Stimulated activated CD4-positive, alpha-beta T cell treated with anti-CD3 and anti-CD28 coated beads, TNF-alpha, amount 100 ng/mL, for 4 hours (primary cell): ENCODE results near the gene PMM1.
A peak's percentile ranks its signal among the peaks of the same experiment; 100 is the strongest.

Experiments used
- DNase-seq, 3 experiments: peaks; one replicate each; pipeline ENCODE4 v3.0.0-alpha.2; 2020; ENCODE audit warnings: low read depth in 3 of 3

The PMM1 gene

DNA sequence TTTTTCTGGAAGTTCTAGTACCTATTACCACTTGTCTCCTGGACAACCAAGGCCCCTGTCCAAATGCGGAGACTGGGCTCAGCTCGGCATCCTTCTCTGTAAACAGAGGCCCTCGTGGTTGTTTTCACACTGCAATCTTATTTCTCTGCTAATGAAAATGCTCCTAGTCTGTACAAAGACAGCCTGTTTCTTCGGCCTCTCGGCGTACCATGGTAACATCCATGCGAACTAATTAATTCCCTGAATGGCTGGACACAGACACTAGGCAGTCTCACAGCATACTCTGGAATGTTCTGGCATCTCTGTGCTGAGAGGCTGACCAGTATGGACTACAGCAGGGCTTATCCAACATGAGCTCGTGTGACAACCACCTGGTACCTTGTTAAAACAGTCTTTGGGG lies 51.1 kb downstream of the PMM1 start:
- no peak for DNase-seq

DNA sequence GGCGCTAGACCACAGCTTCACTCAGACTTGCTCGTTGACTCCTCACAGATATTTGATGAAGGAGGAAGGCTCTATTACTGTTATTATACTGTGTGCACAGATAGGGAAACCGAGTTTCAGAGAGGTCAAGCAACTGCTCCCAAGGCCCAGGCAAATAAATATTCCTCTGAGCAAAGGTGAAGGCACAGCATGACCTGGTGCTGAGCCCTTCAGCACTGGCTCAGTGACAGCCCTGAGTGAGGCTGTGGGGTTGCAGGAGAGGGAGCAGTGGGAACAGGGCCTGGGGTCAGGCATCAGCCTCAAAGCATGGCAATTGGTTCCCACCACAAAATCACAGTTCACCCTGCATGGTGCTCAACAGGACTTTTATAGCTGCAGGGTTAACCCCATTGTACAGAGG lies 52.4 kb downstream of the PMM1 start:
- no peak for DNase-seq

DNA sequence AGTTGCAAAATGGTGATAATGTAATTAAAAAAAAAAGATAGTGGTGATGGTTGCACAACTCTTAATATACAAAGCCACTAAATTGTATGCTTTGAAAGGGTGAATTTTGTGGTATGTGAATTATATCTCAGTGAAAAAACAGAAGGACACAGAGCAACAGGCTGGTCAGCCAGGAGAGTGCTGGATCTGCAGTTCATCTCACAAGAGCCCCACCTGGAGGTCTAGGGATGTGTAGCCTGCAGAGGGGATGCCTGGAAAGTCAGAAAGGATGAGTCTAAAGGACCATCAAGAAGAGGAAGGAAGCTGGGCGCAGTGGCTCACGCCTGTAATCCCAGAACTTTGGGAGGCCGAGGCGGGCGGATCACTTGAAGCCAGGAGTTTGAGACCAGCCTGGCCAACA lies 54.4 kb downstream of the PMM1 start:
- no peak for DNase-seq

DNA sequence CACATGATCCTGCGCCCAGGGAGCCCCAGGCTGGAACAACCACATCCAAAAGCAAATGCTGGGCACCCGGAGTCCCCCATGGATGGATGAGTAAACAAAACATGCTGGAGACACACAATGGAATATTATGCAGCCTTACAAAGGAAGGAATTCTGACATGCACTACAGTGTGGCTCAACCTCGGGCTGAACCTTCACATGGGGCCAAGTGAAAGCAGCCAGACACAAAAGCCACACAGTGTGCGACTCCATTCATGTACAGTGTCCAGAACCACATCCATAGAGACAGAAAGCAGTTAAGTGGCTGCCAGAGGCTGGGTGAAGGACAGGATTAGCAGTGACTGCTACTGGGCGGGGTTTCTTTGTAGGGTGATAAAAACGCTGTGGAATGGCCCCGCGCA lies 55.4 kb downstream of the PMM1 start:
- no peak for DNase-seq

DNA sequence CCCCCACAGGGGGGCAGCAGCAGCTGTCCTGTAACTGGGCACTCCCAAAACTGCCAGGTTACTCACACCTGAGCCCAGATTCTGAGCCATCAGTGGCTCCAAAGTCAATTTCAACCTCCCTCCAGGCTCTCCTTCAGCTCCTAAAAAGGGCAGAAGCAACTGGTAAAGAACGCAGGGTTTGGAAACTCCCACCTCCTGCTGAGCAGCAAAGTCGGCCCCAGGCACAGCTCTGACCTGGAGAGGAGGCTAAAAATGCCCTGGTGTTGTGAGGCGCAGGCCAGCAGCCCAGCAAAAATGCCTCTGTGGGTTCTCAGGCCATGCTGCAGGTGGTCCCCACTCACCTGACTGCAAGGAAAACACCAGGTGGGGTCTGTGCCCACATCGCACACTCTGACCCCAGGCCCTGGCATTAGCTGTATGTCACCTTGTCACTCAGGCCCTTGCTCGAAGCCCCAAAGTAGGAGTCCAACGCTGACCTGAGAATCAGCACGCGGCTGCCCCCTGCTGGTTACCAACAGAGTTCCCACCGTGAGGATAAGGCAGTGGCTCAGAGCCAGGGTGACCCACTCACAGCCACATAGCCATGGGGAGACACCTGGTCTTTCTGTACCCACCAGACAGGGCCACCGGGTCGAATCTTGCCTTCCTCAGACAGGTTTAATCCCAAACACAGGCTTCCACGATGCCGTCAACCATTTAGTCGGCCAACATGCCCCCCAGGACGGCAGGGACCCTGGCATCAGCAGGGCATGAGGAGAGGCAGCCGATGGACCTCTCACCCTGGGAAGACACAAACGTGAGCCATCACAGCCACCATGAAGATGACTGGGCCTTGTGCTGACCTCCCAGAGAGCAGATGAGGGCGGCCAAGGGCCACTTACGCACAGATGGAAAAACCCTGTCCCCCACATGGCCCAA lies 56.5 kb downstream of the PMM1 start:
- peak; percentile 28 to 45 (median 36) for DNase-seq

DNA sequence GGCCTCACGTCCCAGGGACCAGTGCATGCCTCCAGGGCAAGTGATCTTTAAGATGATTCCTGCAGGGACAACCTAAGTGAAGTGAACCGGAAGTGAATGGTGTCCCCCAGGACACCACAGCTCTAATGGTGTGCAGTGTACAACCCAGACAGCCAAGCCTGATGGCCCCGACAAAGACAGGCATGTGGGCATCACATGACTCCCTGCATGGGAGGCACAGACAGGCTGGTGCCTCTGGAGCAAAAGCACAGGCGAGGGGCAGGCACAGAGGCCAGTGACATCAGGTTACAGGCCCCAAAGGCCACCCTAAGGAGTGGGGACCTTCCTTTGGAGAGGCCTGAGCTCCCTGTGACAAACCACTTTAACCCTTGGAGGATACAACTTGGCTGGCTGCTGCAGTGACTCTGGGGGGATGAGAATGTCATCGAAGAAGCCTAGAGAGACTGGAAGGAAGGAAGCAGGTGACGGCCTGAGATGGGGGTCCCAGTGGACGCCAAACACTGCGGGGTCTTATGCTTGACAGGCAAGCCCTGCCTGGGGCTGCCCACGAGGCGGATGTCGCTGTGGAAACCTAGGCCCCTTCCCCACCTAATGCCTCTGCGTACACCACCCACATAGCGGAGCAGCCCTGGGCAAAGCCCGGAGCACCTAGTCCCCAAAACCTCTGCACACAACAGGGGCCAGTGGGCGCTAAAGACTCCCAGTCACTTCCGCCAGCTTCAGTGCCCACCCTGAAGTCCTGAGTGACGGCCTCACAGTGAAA lies 57.7 kb downstream of the PMM1 start:
- no peak for DNase-seq

DNA sequence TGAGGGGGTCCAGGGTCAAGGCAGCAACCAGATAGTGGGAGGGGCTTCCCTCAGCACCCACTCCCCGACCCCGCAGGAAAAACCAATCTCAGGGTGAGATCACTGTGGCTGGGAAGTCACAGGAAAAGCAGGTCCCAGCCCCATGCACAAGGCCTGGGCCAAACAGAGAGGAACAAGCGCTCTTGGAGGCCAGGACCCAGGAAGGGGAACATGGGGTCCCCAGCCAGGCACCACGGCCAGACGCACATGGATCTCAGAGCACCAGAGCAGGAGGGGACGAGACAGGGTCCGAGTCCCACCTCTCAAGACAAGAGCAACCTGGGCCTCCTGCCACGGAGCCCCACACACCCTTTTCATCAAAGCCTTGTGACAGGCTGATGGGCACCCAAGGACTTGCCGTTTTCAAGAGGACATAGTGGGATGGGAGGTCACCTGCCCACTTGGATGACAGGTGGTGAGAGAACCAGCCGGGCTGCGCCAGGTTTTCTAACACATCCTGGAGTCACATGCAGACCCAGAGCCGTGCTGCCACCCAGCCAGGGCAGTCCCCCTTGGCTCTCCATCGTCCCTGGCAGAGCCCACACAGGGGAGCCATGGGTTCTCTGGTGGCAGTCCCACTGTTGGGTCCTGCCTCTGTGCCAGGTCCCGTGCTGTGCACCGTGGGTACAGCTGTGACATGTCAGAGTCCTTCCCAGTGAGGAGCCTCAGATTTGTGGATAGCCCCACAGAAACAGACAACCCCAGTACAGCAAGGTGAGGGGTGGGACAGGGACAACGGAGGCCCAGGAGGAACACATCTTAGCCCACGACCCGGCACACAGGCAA lies 58.5 kb downstream of the PMM1 start:
- no peak for DNase-seq

DNA sequence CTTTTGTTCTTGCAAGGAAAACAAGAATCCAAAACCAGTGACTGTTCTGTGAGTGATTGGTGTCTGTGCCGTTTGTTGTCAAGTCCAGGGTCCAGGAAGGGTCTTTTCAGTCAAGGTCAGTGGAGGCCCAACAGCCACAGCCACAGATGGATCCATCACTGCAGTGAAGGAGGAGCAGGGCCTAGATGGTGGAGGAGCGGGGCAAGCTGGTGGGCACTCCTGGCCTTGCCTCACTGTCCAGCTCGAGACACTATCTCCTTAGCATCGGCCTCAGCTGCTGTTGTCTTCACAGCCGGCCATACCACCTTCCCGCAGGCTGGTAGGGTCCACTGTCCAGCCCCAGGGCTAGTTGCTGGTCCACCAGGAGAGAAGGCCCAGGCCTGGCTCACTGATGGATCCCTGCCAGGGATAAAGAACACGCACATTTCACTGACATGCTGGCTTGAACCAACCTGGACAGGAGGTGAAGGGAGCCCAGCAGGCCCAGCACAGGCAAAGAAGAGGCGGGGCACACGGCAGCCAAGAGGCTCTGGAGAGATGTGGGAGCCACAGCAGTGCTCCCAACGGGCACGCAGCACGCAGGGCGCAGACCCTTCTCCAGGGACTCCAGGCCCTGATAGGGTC lies 60.6 kb downstream of the PMM1 start:
- no peak for DNase-seq

DNA sequence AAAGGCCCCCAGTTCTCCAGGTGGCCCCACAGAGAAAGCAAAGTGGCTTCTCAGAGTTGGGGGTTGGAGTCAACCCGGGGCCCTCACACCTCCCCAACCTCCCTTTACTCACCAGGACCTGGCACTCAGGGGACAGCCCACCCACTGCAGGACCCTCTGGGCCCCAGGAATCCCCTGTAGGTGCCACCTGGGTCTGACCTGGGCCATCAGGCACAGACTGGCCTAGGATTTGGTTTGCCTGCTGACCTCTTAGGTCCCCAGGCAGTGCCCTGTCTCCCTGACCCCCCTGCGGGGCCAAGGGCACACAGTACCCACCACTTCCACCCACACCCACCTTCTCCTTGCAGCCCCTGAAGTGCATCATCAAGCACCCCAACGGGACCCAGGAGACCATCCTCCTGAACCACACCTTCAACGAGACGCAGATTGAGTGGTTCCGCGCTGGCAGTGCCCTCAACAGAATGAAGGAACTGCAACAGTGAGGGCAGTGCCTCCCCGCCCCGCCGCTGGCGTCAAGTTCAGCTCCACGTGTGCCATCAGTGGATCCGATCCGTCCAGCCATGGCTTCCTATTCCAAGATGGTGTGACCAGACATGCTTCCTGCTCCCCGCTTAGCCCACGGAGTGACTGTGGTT lies 61.4 kb downstream of the PMM1 start:
- DNase-seq = no peak
